CD4-positive, alpha-beta T cell (primary cell): ENCODE results near the gene PTPRF. TPM values are rescaled to one million over a fixed set of nuclear protein-coding genes. Genes with fewer than 3 reads are reported as not detected.

ENCODE experiments used
- ATAC-seq: fragments of 200-7000 bp; cut with Tn5 transposase; one replicate; pipeline ENCODE4 v1.10.0; 2022; ENCODE audit warnings: mild to moderate bottlenecking; ENCODE audit not compliant: poor library complexity
- CTCF ChIA-PET: fragments of 350-600 bp; sonication (Branson Sonifier 250); formaldehyde crosslinking; loops from one replicate; lab custom pipeline; 2021; ENCODE audit warnings: antibody characterized with exemption, inconsistent platforms; lab: Charles Lee
- POLR2A ChIA-PET: fragments of 350-600 bp; sonication (Branson Sonifier 250); formaldehyde crosslinking; loops from one replicate; lab custom pipeline; 2021; ENCODE audit warnings: antibody characterized with exemption, inconsistent platforms; lab: Charles Lee
- DNase-seq, 14 experiments: peaks; one replicate each; pipeline ENCODE4 v3.0.0-alpha.2; 2013 to 2020; ENCODE audit warnings: mixed read lengths in 2 of 14
- H3K27ac ChIP-seq, 2 donors: one replicate each; pipeline versions ENCODE4 v1.5.1 to v1.7.0; 2013; ENCODE audit warnings: low read length in 2 of 2, low read depth in 1 of 2, mild to moderate bottlenecking in 1 of 2
- H3K27me3 ChIP-seq, 2 experiments: 1 replicate in 1 of 2; 2 replicates in 1 of 2; pipeline versions ENCODE4 v1.6.1 to v1.7.0; 2013; ENCODE audit warnings: low read length in 2 of 2, control low read depth in 1 of 2, mild to moderate bottlenecking in 1 of 2, moderate library complexity in 1 of 2; ENCODE audit not compliant: insufficient read depth in 2 of 2, control insufficient read depth in 1 of 2
- H3K36me3 ChIP-seq: one replicate; pipeline ENCODE4 v1.6.1; 2013; ENCODE audit warnings: low read length, control low read depth; ENCODE audit not compliant: insufficient read depth
- H3K4me1 ChIP-seq: one replicate; pipeline ENCODE4 v1.6.1; 2013; ENCODE audit warnings: low read length, control low read depth; ENCODE audit not compliant: insufficient read depth
- H3K4me3 ChIP-seq: one replicate; pipeline ENCODE4 v1.5.1; 2013; ENCODE audit warnings: mild to moderate bottlenecking, low read length, moderate library complexity
- H3K9me3 ChIP-seq, 2 experiments: 1 replicate in 1 of 2; 2 replicates in 1 of 2; pipeline versions ENCODE4 v1.6.1 to v1.7.0; 2013; ENCODE audit warnings: low read length in 2 of 2, mild to moderate bottlenecking in 2 of 2, control low read depth in 1 of 2, moderate library complexity in 1 of 2; ENCODE audit not compliant: control insufficient read depth in 1 of 2, insufficient read depth in 1 of 2
- H3K27ac Mint-ChIP-seq: one replicate; pipeline ENCODE4 v1.8.0; 2020; ENCODE audit warnings: mixed read lengths
- H3K27me3 Mint-ChIP-seq: one replicate; pipeline ENCODE4 v1.8.0; 2021; ENCODE audit warnings: mixed read lengths
- H3K36me3 Mint-ChIP-seq: one replicate; pipeline ENCODE4 v1.8.0; 2021; ENCODE audit warnings: low read depth, mixed read lengths
- H3K4me1 Mint-ChIP-seq: one replicate; pipeline ENCODE4 v1.8.0; 2021; ENCODE audit warnings: low read depth, mixed read lengths
- H3K4me3 Mint-ChIP-seq: one replicate; pipeline ENCODE4 v1.8.0; 2020; ENCODE audit warnings: mild to moderate bottlenecking, mixed read lengths
- H3K9me3 Mint-ChIP-seq: one replicate; pipeline ENCODE4 v1.8.0; 2020; ENCODE audit warnings: mixed read lengths
- intact Hi-C, 2 experiments: fragments of 100-400 bp; cut with DNase I in 1 of 2; cut with micrococcal nuclease in 1 of 2; formaldehyde crosslinking; loops; one replicate each; pipeline versions ENCODE4 v1.15.1 to v1.9.0; 2023 to 2025; cut with DNase I, micrococcal nuclease
- total RNA-seq, 174 experiments: library from RNA in 2 of 174; stranded (reverse) in 2 of 174; gene quantifications; one replicate each; pipeline ENCODE4 v1.2.3 and lab custom pipeline; 2021 to 2026
- TF ChIP-seq, protein P1 (sequence below): fragments of 200-600 bp; IDR thresholded peaks from one replicate; pipeline ENCODE4 v1.8.0; 2022; ENCODE audit warnings: antibody characterized with exemption, mild to moderate bottlenecking

The PTPRF gene
- total RNA-seq, 2 experiments from 2014 or later, result 0.14 TPM

DNA sequence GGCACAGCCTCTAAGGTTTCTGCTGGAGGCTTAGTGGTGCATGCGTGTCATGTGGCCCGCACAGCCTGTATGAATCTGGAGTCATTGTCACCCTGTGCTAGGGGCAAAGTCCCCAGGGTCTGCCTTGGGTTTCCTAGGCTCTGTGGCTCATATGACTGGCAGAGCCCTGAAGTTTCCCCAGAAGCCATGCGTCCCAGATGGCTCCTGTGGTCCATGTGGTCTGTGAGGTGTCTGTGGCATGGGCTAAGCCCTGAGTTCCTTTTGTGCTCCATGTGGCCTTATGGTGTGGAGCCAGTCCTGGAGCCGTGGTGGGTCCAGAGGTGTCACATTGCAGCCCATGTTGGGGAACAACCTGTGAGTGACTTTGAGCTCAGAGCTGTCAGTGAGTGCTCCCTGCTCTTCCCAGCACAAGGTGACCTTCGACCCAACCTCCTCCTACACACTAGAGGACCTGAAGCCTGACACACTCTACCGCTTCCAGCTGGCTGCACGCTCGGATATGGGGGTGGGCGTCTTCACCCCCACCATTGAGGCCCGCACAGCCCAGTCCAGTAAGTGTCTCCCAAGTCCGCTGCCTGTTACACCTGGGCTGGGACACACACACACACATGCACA is 61.5 kb downstream of the PTPRF start:
- Histone ChIP-seq H3K27me3 (no peaks in the 10 kb centered on the region), H3K4me1 (no peaks in the 10 kb centered on the region), H3K9me3 (no peaks in the 10 kb centered on the region), H3K4me3 (no peak overlapping the region), H3K36me3 (no peaks in the 10 kb centered on the region), H3K27ac (no peak overlapping the region)
- no peaks in the 10 kb centered on the region for H3K36me3 Mint-ChIP-seq
- no peaks in the 10 kb centered on the region for H3K27me3 Mint-ChIP-seq
- no peak overlapping the region for H3K27ac Mint-ChIP-seq
- no peaks in the 10 kb centered on the region for H3K9me3 Mint-ChIP-seq
- intact Hi-C loops, result no loop called here
- H3K4me3 Mint-ChIP-seq, result no peak overlapping the region
- CTCF ChIA-PET, result no interaction called here
- no peaks in the 10 kb centered on the region for H3K4me1 Mint-ChIP-seq
- POLR2A ChIA-PET, result no interaction called here
- DNase-seq, result no peak
- ATAC-seq, result no peak
- TF ChIP-seq, protein P1, sequence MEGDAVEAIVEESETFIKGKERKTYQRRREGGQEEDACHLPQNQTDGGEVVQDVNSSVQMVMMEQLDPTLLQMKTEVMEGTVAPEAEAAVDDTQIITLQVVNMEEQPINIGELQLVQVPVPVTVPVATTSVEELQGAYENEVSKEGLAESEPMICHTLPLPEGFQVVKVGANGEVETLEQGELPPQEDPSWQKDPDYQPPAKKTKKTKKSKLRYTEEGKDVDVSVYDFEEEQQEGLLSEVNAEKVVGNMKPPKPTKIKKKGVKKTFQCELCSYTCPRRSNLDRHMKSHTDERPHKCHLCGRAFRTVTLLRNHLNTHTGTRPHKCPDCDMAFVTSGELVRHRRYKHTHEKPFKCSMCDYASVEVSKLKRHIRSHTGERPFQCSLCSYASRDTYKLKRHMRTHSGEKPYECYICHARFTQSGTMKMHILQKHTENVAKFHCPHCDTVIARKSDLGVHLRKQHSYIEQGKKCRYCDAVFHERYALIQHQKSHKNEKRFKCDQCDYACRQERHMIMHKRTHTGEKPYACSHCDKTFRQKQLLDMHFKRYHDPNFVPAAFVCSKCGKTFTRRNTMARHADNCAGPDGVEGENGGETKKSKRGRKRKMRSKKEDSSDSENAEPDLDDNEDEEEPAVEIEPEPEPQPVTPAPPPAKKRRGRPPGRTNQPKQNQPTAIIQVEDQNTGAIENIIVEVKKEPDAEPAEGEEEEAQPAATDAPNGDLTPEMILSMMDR, result no peak

DNA sequence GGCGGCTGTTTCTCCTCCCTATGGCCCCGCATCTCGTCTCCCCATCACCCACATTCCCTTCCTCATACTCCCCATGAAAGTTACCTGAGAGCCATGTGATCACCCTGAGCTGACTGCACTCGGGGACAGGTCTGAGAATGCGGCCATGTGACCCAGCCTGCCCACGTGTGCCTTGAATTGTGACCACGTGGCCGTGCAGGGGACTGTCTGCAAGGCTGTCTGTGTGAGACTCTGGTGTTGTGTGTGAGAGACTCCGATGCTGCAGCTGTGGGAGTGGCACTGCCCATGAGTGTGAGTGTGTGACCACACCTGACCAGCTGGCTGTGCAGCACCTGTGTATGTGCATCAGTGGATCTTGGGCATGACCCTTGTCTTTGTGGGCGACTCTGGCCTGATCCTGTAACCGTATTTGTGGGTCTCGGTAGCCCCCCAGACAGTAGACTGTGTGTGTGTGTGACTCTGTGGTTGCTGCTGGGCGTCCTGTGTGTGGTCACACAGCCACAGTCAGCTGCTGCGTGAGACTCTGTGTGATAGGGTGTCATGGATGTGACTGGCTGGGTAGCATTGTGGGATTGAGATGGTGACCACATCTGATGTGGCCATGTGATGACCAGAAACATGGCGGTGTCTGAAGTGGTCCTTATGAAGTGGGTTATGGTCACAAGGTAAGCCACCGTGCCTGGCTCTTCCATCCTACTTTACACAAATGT is 62.4 kb downstream of the PTPRF start:
- no peaks in the 10 kb centered on the region for H3K4me1 Mint-ChIP-seq
- no peak for DNase-seq
- Histone ChIP-seq H3K4me3 (no peak overlapping the region), H3K27me3 (no peaks in the 10 kb centered on the region), H3K36me3 (no peaks in the 10 kb centered on the region), H3K9me3 (no peaks in the 10 kb centered on the region), H3K27ac (no peak overlapping the region), H3K4me1 (no peaks in the 10 kb centered on the region)
- H3K9me3 Mint-ChIP-seq, result no peaks in the 10 kb centered on the region
- TF ChIP-seq, protein P1, result no peak
- ATAC-seq, result no peak
- CTCF ChIA-PET, result no interaction called here
- H3K36me3 Mint-ChIP-seq, result no peaks in the 10 kb centered on the region
- no peak overlapping the region for H3K27ac Mint-ChIP-seq
- intact Hi-C loops, result no loop called here
- POLR2A ChIA-PET, result no interaction called here
- H3K27me3 Mint-ChIP-seq, result no peaks in the 10 kb centered on the region
- no peak overlapping the region for H3K4me3 Mint-ChIP-seq

GRCh38 chr1:43596579-43596978 is 65.9 kb downstream of the PTPRF start:
- ChIA-PET POLR2A (no interaction called here), CTCF (no interaction called here)
- ATAC-seq (no peak), DNase-seq (no peak)
- H3K9me3 ChIP-seq, result no peaks in the 10 kb centered on the region
- Mint-ChIP-seq H3K27me3 (no peaks in the 10 kb centered on the region), H3K9me3 (no peaks in the 10 kb centered on the region), H3K27ac (no peak overlapping the region), H3K4me1 (no peaks in the 10 kb centered on the region), H3K4me3 (no peak overlapping the region), H3K36me3 (no peaks in the 10 kb centered on the region)
- intact Hi-C loops, result no loop called here
- no peaks in the 10 kb centered on the region for H3K27me3 ChIP-seq
- no peaks in the 10 kb centered on the region for H3K36me3 ChIP-seq
- TF ChIP-seq, protein P1, result no peak
- no peaks in the 10 kb centered on the region for H3K4me1 ChIP-seq
- no peak overlapping the region for H3K4me3 ChIP-seq
- H3K27ac ChIP-seq, result no peak overlapping the region
